ENCODE results near the gene TIAM2. TPM values are rescaled to one million over a fixed set of nuclear protein-coding genes. Genes with fewer than 3 reads are reported as not detected.
"Not testable (repeated sequence)": the region's sequence is repeated elsewhere in the genome, so short reads cannot be mapped to it uniquely, and the experiment has no call there.

TIAM2 gene
- total and polyA plus RNA-seq, 12 donors: 4.0 to 24.7 (median 8.8) TPM

- WGBS, 4 donors: 90 to 97% (median 94%) methylated on average over 9 to 10 of the region's 10 CpGs
- no peaks in the 10 kb centered on the region for H3K36me3 ChIP-seq (replicated peaks in 1 of 2)
- intact Hi-C loops (cut with DNase I): no loop called here
- no peaks in the 10 kb centered on the region for H3K4me1 ChIP-seq (replicated peaks in 1 of 2)
- H3K27ac ChIP-seq: no peak overlapping the region
- no peak overlapping the region for H3K4me3 ChIP-seq
- no peaks in the 10 kb centered on the region for H3K9me3 ChIP-seq (replicated peaks in 1 of 3)
- no peak for TF ChIP-seq CTCF (IDR thresholded peaks at IDR 0.05)
- TF ChIP-seq POLR2A (IDR thresholded peaks at IDR 0.05): no peak
- DNase-seq: no peak
- no peaks in the 10 kb centered on the region for H3K27me3 ChIP-seq
Observed at GRCh38 chr6:155091756-155092155, 96.6 kb downstream of the TIAM2 start.

- Histone ChIP-seq H3K36me3 (replicated peaks in 1 of 2) (no peaks in the 10 kb centered on the region), H3K27me3 (no peaks in the 10 kb centered on the region), H3K27ac (no peak overlapping the region), H3K4me3 (no peak overlapping the region), H3K4me1 (replicated peaks in 1 of 2) (no peaks in the 10 kb centered on the region), H3K9me3 (replicated peaks in 1 of 3) (no peaks in the 10 kb centered on the region)
- intact Hi-C loops (cut with DNase I): no loop called here
- no peak for DNase-seq
- no peak for TF ChIP-seq POLR2A (IDR thresholded peaks at IDR 0.05)
- TF ChIP-seq CTCF (IDR thresholded peaks at IDR 0.05): no peak
- WGBS, 4 donors: 85 to 90% (median 87%) methylated on average over 7 of the region's 7 CpGs
Observed at GRCh38 chr6:155093430-155093829, 98.3 kb downstream of the TIAM2 start.

GRCh38 chr6:155100087-155100486 lies 105.0 kb downstream of the TIAM2 start:
- TF ChIP-seq POLR2A (IDR thresholded peaks at IDR 0.05) (no peak), CTCF (IDR thresholded peaks at IDR 0.05) (no peak)
- no peak overlapping the region for H3K27ac ChIP-seq
- WGBS, 4 donors: 45 to 52% (median 48%) methylated on average over 8 of the region's 8 CpGs
- no peaks in the 10 kb centered on the region for H3K27me3 ChIP-seq
- intact Hi-C loops (cut with DNase I): no loop called here
- H3K9me3 ChIP-seq (replicated peaks in 1 of 3): no peaks in the 10 kb centered on the region
- H3K4me3 ChIP-seq: no peak overlapping the region
- peak; percentile 76 to 93 (median 90) for DNase-seq
- no peaks in the 10 kb centered on the region for H3K36me3 ChIP-seq (replicated peaks in 1 of 2)
- no peaks in the 10 kb centered on the region for H3K4me1 ChIP-seq (replicated peaks in 1 of 2)

- intact Hi-C loops (cut with DNase I): no loop called here
Observed at GRCh38 chr6:155100591-155100990, 105.5 kb downstream of the TIAM2 start.

GRCh38 chr6:155103083-155103645 lies 108.0 kb downstream of the TIAM2 start:
- H3K4me3 ChIP-seq; H3K36me3 ChIP-seq (replicated peaks in 1 of 2); H3K27ac ChIP-seq; H3K27me3 ChIP-seq; H3K4me1 ChIP-seq (replicated peaks in 1 of 2); intact Hi-C loops (cut with DNase I); DNase-seq; H3K9me3 ChIP-seq (replicated peaks in 1 of 3): not testable (repeated sequence)
- WGBS, 4 donors: 72 to 81% (median 80%) methylated on average over 9 of the region's 9 CpGs

More at GRCh38 chr6:155100591-155100990, 105.5 kb downstream of the TIAM2 start:
- Histone ChIP-seq H3K36me3 (replicated peaks in 1 of 2) (no peaks in the 10 kb centered on the region), H3K9me3 (replicated peaks in 1 of 3) (no peaks in the 10 kb centered on the region), H3K4me1 (replicated peaks in 1 of 2) (no peaks in the 10 kb centered on the region), H3K4me3 (no peak overlapping the region), H3K27me3 (no peaks in the 10 kb centered on the region), H3K27ac (no peak overlapping the region)
- DNase-seq: no peak
- 87 to 100% (median 96%) methylated on average over 6 of the region's 6 CpGs for WGBS, 4 donors
- TF ChIP-seq CTCF (IDR thresholded peaks at IDR 0.05) (no peak), POLR2A (IDR thresholded peaks at IDR 0.05) (no peak)

All from adrenal gland (tissue), 12 donors.